ENCODE results near the gene BCL2L11.

Gene BCL2L11

GRCh38 chr2:111196435-111196834 lies 75.7 kb downstream of the BCL2L11 start:
- no peak for DNase-seq (ENCODE audit: low read depth in 1 of 2, low spot score in 1 of 2)
- Histone ChIP-seq H3K4me3 (replicated peaks; ENCODE audit: insufficient read depth, low read length) (no peak overlapping the region), H3K27ac (replicated peaks) (no peak overlapping the region), H3K27me3 (ENCODE audit: insufficient read depth, poor library complexity, severe bottlenecking) (no peaks in the 10 kb centered on the region)
- TF ChIP-seq POLR2AphosphoS5 (IDR thresholded peaks at IDR 0.05; ENCODE audit: low read depth) (no peak), CTCF (IDR thresholded peaks at IDR 0.05; ENCODE audit: insufficient read depth, low read length) (no peak), REST (IDR thresholded peaks at IDR 0.05; ENCODE audit: insufficient replicate concordance, low read depth) (no peak), GABPA (IDR thresholded peaks at IDR 0.05; ENCODE audit: low read depth) (no peak), SPI1 (IDR thresholded peaks at IDR 0.05; ENCODE audit: borderline replicate concordance, low read depth) (no peak)

- H3K27me3 ChIP-seq (ENCODE audit: insufficient read depth, poor library complexity, severe bottlenecking), result no peaks in the 10 kb centered on the region
- TF ChIP-seq CTCF (IDR thresholded peaks at IDR 0.05; ENCODE audit: insufficient read depth, low read length), result no peak
- no peak for TF ChIP-seq POLR2AphosphoS5 (IDR thresholded peaks at IDR 0.05; ENCODE audit: low read depth)
- no peak for TF ChIP-seq REST (IDR thresholded peaks at IDR 0.05; ENCODE audit: insufficient replicate concordance, low read depth)
- no peak for TF ChIP-seq SPI1 (IDR thresholded peaks at IDR 0.05; ENCODE audit: borderline replicate concordance, low read depth)
- no peak for TF ChIP-seq GABPA (IDR thresholded peaks at IDR 0.05; ENCODE audit: low read depth)
- no peak overlapping the region for H3K27ac ChIP-seq (replicated peaks)
- no peak overlapping the region for H3K4me3 ChIP-seq (replicated peaks; ENCODE audit: insufficient read depth, low read length)
- DNase-seq (ENCODE audit: low read depth in 1 of 2, low spot score in 1 of 2), result no peak
Measured at GRCh38 chr2:111198701-111199100, 78.0 kb downstream of the BCL2L11 start.

- DNase-seq (ENCODE audit: low read depth in 1 of 2, low spot score in 1 of 2), result no peak
- no peak for TF ChIP-seq CTCF (IDR thresholded peaks at IDR 0.05; ENCODE audit: insufficient read depth, low read length)
- TF ChIP-seq GABPA (IDR thresholded peaks at IDR 0.05; ENCODE audit: low read depth), result no peak
- no peak for TF ChIP-seq POLR2AphosphoS5 (IDR thresholded peaks at IDR 0.05; ENCODE audit: low read depth)
- TF ChIP-seq SPI1 (IDR thresholded peaks at IDR 0.05; ENCODE audit: borderline replicate concordance, low read depth), result no peak
- no peak for TF ChIP-seq REST (IDR thresholded peaks at IDR 0.05; ENCODE audit: insufficient replicate concordance, low read depth)
- Histone ChIP-seq H3K27me3 (ENCODE audit: insufficient read depth, poor library complexity, severe bottlenecking) (no peaks in the 10 kb centered on the region), H3K27ac (replicated peaks) (no peak overlapping the region), H3K4me3 (replicated peaks; ENCODE audit: insufficient read depth, low read length) (no peak overlapping the region)
Measured at GRCh38 chr2:111199840-111200239, 79.1 kb downstream of the BCL2L11 start.

Data from HL-60 (cell line).